Breast epithelium (tissue), 3 donors: Measurements from ENCODE around the gene GTF2IRD1.

Source experiments
- POLR2A ChIP-seq: fragments of 450-650 bp; IDR thresholded peaks from one replicate; pipeline ENCODE4 v1.6.1; 2016; ENCODE audit warnings: antibody characterized with exemption, mild to moderate bottlenecking, moderate library complexity
- TF ChIP-seq, protein P1 (sequence below), 3 donors: fragments of 450-650 bp; IDR thresholded peaks; one replicate each; pipeline ENCODE4 v1.5.1; 2016 to 2017; ENCODE audit warnings: antibody characterized with exemption in 3 of 3, mild to moderate bottlenecking in 3 of 3, moderate library complexity in 3 of 3

GRCh38 chr7:74590813-74591212 lies 137.1 kb downstream of the GTF2IRD1 start:
- TF ChIP-seq, protein P1, sequence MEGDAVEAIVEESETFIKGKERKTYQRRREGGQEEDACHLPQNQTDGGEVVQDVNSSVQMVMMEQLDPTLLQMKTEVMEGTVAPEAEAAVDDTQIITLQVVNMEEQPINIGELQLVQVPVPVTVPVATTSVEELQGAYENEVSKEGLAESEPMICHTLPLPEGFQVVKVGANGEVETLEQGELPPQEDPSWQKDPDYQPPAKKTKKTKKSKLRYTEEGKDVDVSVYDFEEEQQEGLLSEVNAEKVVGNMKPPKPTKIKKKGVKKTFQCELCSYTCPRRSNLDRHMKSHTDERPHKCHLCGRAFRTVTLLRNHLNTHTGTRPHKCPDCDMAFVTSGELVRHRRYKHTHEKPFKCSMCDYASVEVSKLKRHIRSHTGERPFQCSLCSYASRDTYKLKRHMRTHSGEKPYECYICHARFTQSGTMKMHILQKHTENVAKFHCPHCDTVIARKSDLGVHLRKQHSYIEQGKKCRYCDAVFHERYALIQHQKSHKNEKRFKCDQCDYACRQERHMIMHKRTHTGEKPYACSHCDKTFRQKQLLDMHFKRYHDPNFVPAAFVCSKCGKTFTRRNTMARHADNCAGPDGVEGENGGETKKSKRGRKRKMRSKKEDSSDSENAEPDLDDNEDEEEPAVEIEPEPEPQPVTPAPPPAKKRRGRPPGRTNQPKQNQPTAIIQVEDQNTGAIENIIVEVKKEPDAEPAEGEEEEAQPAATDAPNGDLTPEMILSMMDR (IDR thresholded peaks at IDR 0.05), result no peak
- TF ChIP-seq POLR2A, result no peak
